Nasal cavity respiratory epithelium epithelial cell of viscerocranial mucosa (primary cell): Measurements from ENCODE around the gene UBE2K. TPM values are rescaled to one million over a fixed set of nuclear protein-coding genes. Genes with fewer than 3 reads are reported as not detected.

Experiments used
- total RNA-seq: library from RNA; depleted of rRNA; stranded (reverse); fragments of >200 nt; gene quantifications from 2 replicates; pipeline ENCODE4 v1.2.3, GENCODE V29; 2014

Gene UBE2K
- 21.2 and 42.9 TPM in 2 replicates for total RNA-seq

GRCh38 chr4:39697740-39698423, at the start of gene UBE2K:
UBE2K (plus strand) TSS chr4:39698136; CDS start chr4:39698328, 192 bp downstream.

Other genes starting within 250 kb of the UBE2K start
- 1,708 and 3,288 TPM in 2 replicates for gene RPL9, start 239.2 kb upstream of the UBE2K start, total RNA-seq
- 15.0 and 18.8 TPM in 2 replicates for gene LIAS, start 239.1 kb upstream of the UBE2K start, total RNA-seq
- gene UGDH, start 170.7 kb upstream of the UBE2K start, total RNA-seq = 59.6 and 61.9 TPM in 2 replicates
- gene SMIM14, start 59.3 kb upstream of the UBE2K start, total RNA-seq = 22.6 and 32.0 TPM in 2 replicates